Endothelial cell of umbilical vein (primary cell): ENCODE results near the gene ARHGAP31. TPM values are rescaled to one million over a fixed set of nuclear protein-coding genes. Genes with fewer than 3 reads are reported as not detected.

Source experiments
- BruUV-seq: library from RNA; stranded (reverse); fragments of 400-500 nt; replicated peaks from 2 replicates; lab custom pipeline; 2021; lab: Mats Ljungman, UMichigan
- CTCF ChIA-PET: fragments of 300-600, 350-600 bp; sonication (Branson Sonifier 250); formaldehyde crosslinking; loops from one replicate; lab custom pipeline; 2021; ENCODE audit warnings: antibody characterized with exemption, inconsistent platforms; lab: Charles Lee
- POLR2A ChIA-PET: fragments of 300-600, 350-600 bp; sonication (Branson Sonifier 250); formaldehyde crosslinking; loops from one replicate; lab custom pipeline; 2021; ENCODE audit warnings: antibody characterized with exemption, inconsistent platforms; lab: Charles Lee
- DNase-seq: peaks from one replicate; pipeline ENCODE4 v3.0.0-alpha.2; 2011; ENCODE audit warnings: low read depth, low spot score
- FAIRE-seq: peaks from 2 replicates; lab custom pipeline; 2011; peaks lifted over from hg19 to GRCh38; lab: Jason Lieb, UNC
- H2AFZ ChIP-seq: 2 replicates; pipeline ENCODE4 v1.6.0; 2012; ENCODE audit warnings: low read depth, low read length, control low read depth, inconsistent platforms
- H3K27ac ChIP-seq: 2 replicates; pipeline ENCODE4 v1.5.1; 2011; ENCODE audit warnings: low read depth, mild to moderate bottlenecking, control low read depth, low read length, moderate library complexity; ENCODE audit not compliant: insufficient read depth
- H3K27me3 ChIP-seq, 2 experiments: 2 replicates each; pipeline versions ENCODE4 v1.6.0 to v1.6.1; 2011; ENCODE audit warnings: low read length in 2 of 2, mixed read lengths in 1 of 2; ENCODE audit not compliant: control insufficient read depth in 2 of 2, insufficient read depth in 2 of 2
- H3K36me3 ChIP-seq, 2 experiments: 2 replicates in 1 of 2; 3 replicates in 1 of 2; pipeline ENCODE4 v1.5.1; 2011; ENCODE audit warnings: low read length in 2 of 2, mild to moderate bottlenecking in 1 of 2, moderate library complexity in 1 of 2; ENCODE audit not compliant: control insufficient read depth in 2 of 2, insufficient read depth in 2 of 2; ENCODE audit errors: extremely low read depth in 1 of 2
- H3K4me1 ChIP-seq: 3 replicates; pipeline ENCODE4 v1.5.1; 2011; ENCODE audit warnings: mild to moderate bottlenecking, low read length; ENCODE audit not compliant: control insufficient read depth, insufficient read depth; ENCODE audit errors: extremely low read depth
- H3K4me2 ChIP-seq: 2 replicates; pipeline ENCODE4 v1.6.1; 2011; ENCODE audit warnings: low read length, control low read depth, mixed read lengths; ENCODE audit not compliant: insufficient read depth
- H3K4me3 ChIP-seq, 3 experiments: fragments of 200-600 bp in 1 of 3; sonication (generic), shearing (Covaris generic) in 1 of 3; replicated peaks in 1 of 3; 2 replicates each; pipeline ENCODE4 v1.5.1; 2011 to 2016; ENCODE audit warnings: control low read depth in 3 of 3, low read length in 3 of 3, mild to moderate bottlenecking in 2 of 3, inconsistent platforms in 1 of 3, low read depth in 1 of 3, moderate library complexity in 1 of 3; ENCODE audit not compliant: insufficient read depth in 1 of 3
- H3K79me2 ChIP-seq: 2 replicates; pipeline ENCODE4 v1.6.0; 2012; ENCODE audit warnings: low read length, inconsistent platforms; ENCODE audit not compliant: control insufficient read depth, insufficient read depth
- H3K9ac ChIP-seq: replicated peaks from 2 replicates; pipeline ENCODE3; 2011; ENCODE audit warnings: low read length, control low read depth; ENCODE audit not compliant: insufficient read depth; ENCODE audit errors: extremely low read depth
- H3K9me1 ChIP-seq: replicated peaks from 3 replicates; pipeline ENCODE4 v1.6.0; 2011; ENCODE audit warnings: mild to moderate bottlenecking, low read length; ENCODE audit not compliant: control insufficient read depth, insufficient read depth; ENCODE audit errors: extremely low read depth
- H3K9me3 ChIP-seq: replicated peaks from 2 replicates; pipeline ENCODE4 v1.5.1; 2012; ENCODE audit warnings: low read length, inconsistent platforms; ENCODE audit not compliant: control insufficient read depth, insufficient read depth
- H4K20me1 ChIP-seq: replicated peaks from 2 replicates; pipeline ENCODE3; 2011; ENCODE audit warnings: mild to moderate bottlenecking, low read length; ENCODE audit not compliant: control insufficient read depth, insufficient read depth; ENCODE audit errors: extremely low read depth
- EZH2 ChIP-seq: IDR thresholded peaks from 2 replicates; pipeline ENCODE4 v1.6.1; 2012; ENCODE audit warnings: borderline replicate concordance, low read depth, mild to moderate bottlenecking, moderate library complexity, low read length, inconsistent platforms; ENCODE audit not compliant: severe bottlenecking
- FOS ChIP-seq: IDR thresholded peaks from 2 replicates; pipeline ENCODE4 v1.6.1; 2011; ENCODE audit warnings: mild to moderate bottlenecking, low read length, moderate library complexity, borderline replicate concordance; ENCODE audit not compliant: insufficient read depth
- GATA2 ChIP-seq: IDR thresholded peaks from 2 replicates; pipeline ENCODE4 v1.7.0; 2011; ENCODE audit warnings: low read depth, mild to moderate bottlenecking, moderate library complexity, mixed read lengths, low read length; ENCODE audit not compliant: insufficient read length, insufficient read depth
- JUN ChIP-seq: IDR thresholded peaks from 2 replicates; pipeline ENCODE4 v1.6.1; 2011; ENCODE audit warnings: borderline replicate concordance, low read depth; ENCODE audit not compliant: insufficient read length, insufficient read depth
- MYC ChIP-seq: IDR thresholded peaks from one replicate; pipeline ENCODE4 v1.6.1; 2011; ENCODE audit warnings: mild to moderate bottlenecking, low read depth, low read length
- POLR2A ChIP-seq: IDR thresholded peaks from 2 replicates; pipeline ENCODE4 v1.6.1; 2012; ENCODE audit warnings: low read depth, mild to moderate bottlenecking, control low read depth, low read length
- POLR2AphosphoS5 ChIP-seq: IDR thresholded peaks from 2 replicates; pipeline ENCODE4 v1.6.1; 2012; ENCODE audit warnings: low read depth, mild to moderate bottlenecking, control low read depth, low read length, moderate library complexity; ENCODE audit not compliant: insufficient read depth
- dilution Hi-C: fragments of 300-500 bp; cut with MboI; formaldehyde crosslinking; loops from one replicate; pipeline ENCODE4 v1.15.0; 2019; ENCODE audit warnings: low sequenced_read_pairs; ENCODE audit not compliant: extremely low pct_ligation_motif_present
- intact Hi-C: fragments of 100-400 bp; cut with micrococcal nuclease; formaldehyde crosslinking; loops from one replicate; pipeline ENCODE4 v1.10.0; 2022
- polyA plus RNA-seq, 4 experiments: library from polyadenylated mRNA; depleted of rRNA in 3 of 4; stranded (reverse) in 3 of 4; unstranded in 1 of 4; fragments of >200 nt; gene quantifications; 2 replicates each; pipeline versions ENCODE4 v1.2.1 to v1.2.3, GENCODE V29; 2011 to 2012; ENCODE audit warnings: missing spikeins in 1 of 4
- total RNA-seq: library from RNA; stranded (reverse); gene quantifications from 2 replicates; pipeline ENCODE4 v1.2.3, GENCODE V29; 2021
- TF ChIP-seq, protein P1 (sequence below): IDR thresholded peaks from 2 replicates; pipeline ENCODE4 v1.6.1; 2011; ENCODE audit not compliant: insufficient read depth, insufficient read length
- TF ChIP-seq, protein P2 (sequence below), 2 donors: IDR thresholded peaks; 1 replicate in 1 of 2; 2 replicates in 1 of 2; pipeline ENCODE4 v1.5.1; 2011; ENCODE audit warnings: low read length in 2 of 2, mild to moderate bottlenecking in 2 of 2, moderate library complexity in 2 of 2, control low read depth in 1 of 2, inconsistent platforms in 1 of 2, low read depth in 1 of 2; ENCODE audit not compliant: insufficient read depth in 1 of 2; ENCODE audit errors: extremely low read depth in 1 of 2

The ARHGAP31 gene
- total and polyA plus RNA-seq, 2 donors (not counting 3 experiments of a cell fraction or from before 2014, with no cell fraction given): 25.5 to 65.8 TPM

DNA sequence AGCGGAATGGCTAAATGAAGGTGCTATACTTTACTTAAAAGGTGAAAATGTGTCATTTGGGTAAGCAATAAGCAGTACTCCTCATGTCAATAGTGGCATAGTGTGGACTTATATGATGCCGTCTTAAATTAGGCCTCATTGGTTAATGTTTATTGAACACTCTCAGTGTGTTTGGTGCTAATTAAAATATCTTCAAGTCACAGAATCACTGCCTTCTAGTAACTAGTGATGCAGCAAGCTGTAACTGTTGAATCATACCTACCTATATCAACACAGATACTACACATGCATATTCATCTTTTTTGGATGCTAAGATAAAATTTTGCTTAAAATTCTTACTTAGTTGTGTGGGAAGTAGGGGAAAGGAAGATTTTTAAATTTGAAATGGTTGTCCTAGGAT lies 30.7 kb downstream of the ARHGAP31 start:
- TF ChIP-seq POLR2AphosphoS5 (no peak), GATA2 (no peak), FOS (no peak), JUN (no peak), POLR2A (no peak), EZH2 (no peak), MYC (no peak)
- TF ChIP-seq, protein P1, sequence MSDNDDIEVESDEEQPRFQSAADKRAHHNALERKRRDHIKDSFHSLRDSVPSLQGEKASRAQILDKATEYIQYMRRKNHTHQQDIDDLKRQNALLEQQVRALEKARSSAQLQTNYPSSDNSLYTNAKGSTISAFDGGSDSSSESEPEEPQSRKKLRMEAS: no peak
- TF ChIP-seq, protein P2, sequence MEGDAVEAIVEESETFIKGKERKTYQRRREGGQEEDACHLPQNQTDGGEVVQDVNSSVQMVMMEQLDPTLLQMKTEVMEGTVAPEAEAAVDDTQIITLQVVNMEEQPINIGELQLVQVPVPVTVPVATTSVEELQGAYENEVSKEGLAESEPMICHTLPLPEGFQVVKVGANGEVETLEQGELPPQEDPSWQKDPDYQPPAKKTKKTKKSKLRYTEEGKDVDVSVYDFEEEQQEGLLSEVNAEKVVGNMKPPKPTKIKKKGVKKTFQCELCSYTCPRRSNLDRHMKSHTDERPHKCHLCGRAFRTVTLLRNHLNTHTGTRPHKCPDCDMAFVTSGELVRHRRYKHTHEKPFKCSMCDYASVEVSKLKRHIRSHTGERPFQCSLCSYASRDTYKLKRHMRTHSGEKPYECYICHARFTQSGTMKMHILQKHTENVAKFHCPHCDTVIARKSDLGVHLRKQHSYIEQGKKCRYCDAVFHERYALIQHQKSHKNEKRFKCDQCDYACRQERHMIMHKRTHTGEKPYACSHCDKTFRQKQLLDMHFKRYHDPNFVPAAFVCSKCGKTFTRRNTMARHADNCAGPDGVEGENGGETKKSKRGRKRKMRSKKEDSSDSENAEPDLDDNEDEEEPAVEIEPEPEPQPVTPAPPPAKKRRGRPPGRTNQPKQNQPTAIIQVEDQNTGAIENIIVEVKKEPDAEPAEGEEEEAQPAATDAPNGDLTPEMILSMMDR (IDR thresholded peaks at IDR 0.05; ENCODE audit: extremely low read depth in 1 of 2, insufficient read depth in 1 of 2, low read depth in 1 of 2, low read length in 2 of 2): no peak
- Histone ChIP-seq H3K27me3 (no peaks in the 10 kb centered on the region), H3K4me1 (peaks cover 22% of the 10 kb centered on the region), H3K9ac (no peak overlapping the region), H3K79me2 (peaks cover 64% of the 10 kb centered on the region), H3K4me2 (no peak overlapping the region), H3K4me3 (no peak overlapping the region), H2AFZ (no peak overlapping the region), H3K9me1 (no peaks in the 10 kb centered on the region), H3K36me3 (no peaks in the 10 kb centered on the region), H3K27ac (no peak overlapping the region), H4K20me1 (no peaks in the 10 kb centered on the region), H3K9me3 (no peaks in the 10 kb centered on the region)
- ChIA-PET CTCF (interaction anchor here (0.5 to 1.7 kb wide), 2 partner anchors 29 to 60 kb away, joined by 5 read pairs; no protein-coding TSS in a partner anchor), POLR2A (interaction anchor here (0.9 kb wide), 1 partner anchor 29 kb away, joined by 3 read pairs; no protein-coding TSS in a partner anchor)
- intact Hi-C loops: no loop called here
- no TSS peak for BruUV-seq
- no peak for DNase-seq
- dilution Hi-C loops: no loop called here
- FAIRE-seq: no peak
